SKM-1 treated with dmso at 0.1 percent for 144 hours (cell line): ENCODE data around the gene INHBC.

Source experiments
- DNase-seq: peaks from one replicate; lab custom pipeline; 2025; ENCODE audit not compliant: unreplicated experiment; lab: John Stamatoyannopoulos, UW

INHBC gene

GRCh38 chr12:57452937-57453509 lies 18.4 kb downstream of the INHBC start:
- DNase-seq, result no peak

GRCh38 chr12:57454213-57454565 lies 19.6 kb downstream of the INHBC start:
- DNase-seq, result no peak

- DNase-seq, result no peak
Observed at GRCh38 chr12:57454566-57455373, 20.2 kb downstream of the INHBC start, which contains the start of gene INHBE. Gene INHBE, plus strand, starts transcription at chr12:57455307. Its CDS starts 230 bp downstream, at chr12:57455537.

- no peak for DNase-seq
Observed at GRCh38 chr12:57455374-57456144, 21.0 kb downstream of the INHBC start.

GRCh38 chr12:57456145-57456700 lies 21.6 kb downstream of the INHBC start:
- DNase-seq, result no peak

GRCh38 chr12:57456737-57457490 lies 22.3 kb downstream of the INHBC start:
- no peak for DNase-seq

GRCh38 chr12:57458665-57459054 lies 24.1 kb downstream of the INHBC start:
- DNase-seq, result no peak

- DNase-seq, result peak; percentile 76
Observed at GRCh38 chr12:57459055-57459749, 24.6 kb downstream of the INHBC start.

GRCh38 chr12:57459750-57460467 lies 25.3 kb downstream of the INHBC start, which contains the start of gene GLI1:
Gene GLI1, plus strand, starts transcription at chr12:57459785. Its CDS starts 3,907 bp downstream, at chr12:57463692.
- no peak for DNase-seq

GRCh38 chr12:57460468-57460784 lies 25.8 kb downstream of the INHBC start:
- DNase-seq, result no peak

GRCh38 chr12:57460841-57461275 lies 26.3 kb downstream of the INHBC start:
- no peak for DNase-seq

- no peak for DNase-seq
Observed at GRCh38 chr12:57461276-57461916, 26.8 kb downstream of the INHBC start.

- no peak for DNase-seq
Observed at GRCh38 chr12:57461917-57462250, 27.3 kb downstream of the INHBC start.

- DNase-seq, result peak; percentile 57
Observed at GRCh38 chr12:57462251-57462911, 27.8 kb downstream of the INHBC start.

- DNase-seq, result no peak
Observed at GRCh38 chr12:57462912-57463253, 28.3 kb downstream of the INHBC start.

- DNase-seq, result no peak
Observed at GRCh38 chr12:57464569-57464968, 30.0 kb downstream of the INHBC start.

- DNase-seq, result no peak
Observed at GRCh38 chr12:57465030-57465746, 30.6 kb downstream of the INHBC start.
